Activated T-cell treated with anti-CD3 and anti-CD28 coated beads, Interleukin-2, amount 50 U/mL, for 72 hours (primary cell): ENCODE results near the gene ADCY3. TPM values are rescaled to one million over a fixed set of nuclear protein-coding genes. Genes with fewer than 3 reads are reported as not detected.

Source experiments
- ATAC-seq, 2 donors: fragments of 150-1000 bp; cut with Tn5 transposase; replicated peaks in 1 of 2; 2 replicates each; pipeline ENCODE4 v1.10.0; 2021; ENCODE audit warnings: moderate library complexity in 2 of 2, mild to moderate bottlenecking in 1 of 2
- DNase-seq, 2 donors: peaks; one replicate each; pipeline ENCODE4 v3.0.0; 2021 to 2022; ENCODE audit warnings: mixed read lengths in 1 of 2
- H3K27ac Mint-ChIP-seq: one replicate; pipeline ENCODE4 v1.8.0; 2022; ENCODE audit warnings: mild to moderate bottlenecking, moderate library complexity, mixed read lengths
- H3K27me3 Mint-ChIP-seq: one replicate; pipeline ENCODE4 v1.8.0; 2022; ENCODE audit warnings: low read depth, mixed read lengths
- H3K36me3 Mint-ChIP-seq, 2 donors: one replicate each; pipeline ENCODE4 v1.8.0; 2022; ENCODE audit warnings: mixed read lengths in 2 of 2, mild to moderate bottlenecking in 1 of 2; ENCODE audit not compliant: insufficient read depth in 2 of 2
- H3K4me1 Mint-ChIP-seq: one replicate; pipeline ENCODE4 v1.8.0; 2022; ENCODE audit warnings: low read depth, mixed read lengths
- H3K4me3 Mint-ChIP-seq, 2 donors: one replicate each; pipeline ENCODE4 v1.8.0; 2022; ENCODE audit warnings: mild to moderate bottlenecking in 2 of 2, mixed read lengths in 2 of 2, moderate library complexity in 2 of 2
- H3K9me3 Mint-ChIP-seq, 2 donors: one replicate each; pipeline ENCODE4 v1.8.0; 2022; ENCODE audit warnings: mixed read lengths in 2 of 2
- total RNA-seq, 2 donors: library from RNA; stranded (reverse); gene quantifications; one replicate each; pipeline ENCODE4 v1.2.3, GENCODE V29; 2022

ADCY3 gene
- total RNA-seq, 2 donors from 2014 or later: 55.5 to 63.4 TPM

DNA sequence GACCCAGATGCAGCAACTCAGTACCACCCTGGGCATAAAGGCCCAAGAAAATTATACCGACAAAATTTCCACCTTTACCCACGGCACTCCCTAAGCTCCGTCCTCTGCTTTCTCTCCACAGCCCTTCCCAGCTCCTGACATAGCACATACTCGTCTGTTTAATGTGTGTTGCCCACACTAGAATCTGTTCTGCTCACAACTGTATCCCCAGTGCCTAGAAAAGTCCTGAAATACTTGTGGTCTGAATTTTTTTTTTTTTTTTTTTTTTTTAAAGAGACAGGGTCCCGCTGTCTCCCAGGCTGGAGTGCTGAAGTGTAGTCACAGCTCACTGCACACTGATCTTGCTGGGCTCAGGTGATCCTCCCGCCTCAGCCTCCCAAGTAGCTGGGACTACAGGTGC, 62.3 kb downstream of the ADCY3 start:
- H3K36me3 Mint-ChIP-seq: peaks cover 0 to 4% of the 10 kb centered on the region in 2 donors
- no peak overlapping the region for H3K27ac Mint-ChIP-seq
- H3K4me1 Mint-ChIP-seq: no peaks in the 10 kb centered on the region
- no peaks in the 10 kb centered on the region for H3K9me3 Mint-ChIP-seq
- ATAC-seq (no peak), DNase-seq (no peak)
- H3K4me3 Mint-ChIP-seq: no peak overlapping the region
- H3K27me3 Mint-ChIP-seq: no peaks in the 10 kb centered on the region

DNA sequence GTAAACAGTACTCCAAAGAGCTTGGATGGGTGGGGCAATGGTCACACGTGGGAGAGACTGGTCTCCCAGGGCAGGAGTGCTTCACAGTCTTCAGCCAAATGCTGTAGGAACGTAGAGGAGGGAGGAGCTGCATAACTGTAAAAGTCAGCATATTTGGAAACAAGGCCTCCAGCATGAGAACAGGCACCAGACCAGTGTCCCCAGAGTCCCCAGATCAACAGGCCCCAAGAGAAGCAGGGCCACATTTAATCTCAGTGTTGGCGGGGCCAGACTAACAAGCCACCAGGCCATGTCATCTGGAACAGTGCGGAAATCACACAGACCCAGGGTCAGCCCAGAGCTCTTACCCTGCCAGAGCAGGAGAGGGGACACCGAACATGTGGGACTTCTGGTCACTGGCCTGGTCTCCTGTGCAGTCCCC, 63.2 kb downstream of the ADCY3 start:
- DNase-seq (no peak), ATAC-seq (no peak)
- no peaks in the 10 kb centered on the region for H3K4me1 Mint-ChIP-seq
- peaks cover 0 to 4% of the 10 kb centered on the region in 2 donors for H3K36me3 Mint-ChIP-seq
- H3K27me3 Mint-ChIP-seq: no peaks in the 10 kb centered on the region
- no peaks in the 10 kb centered on the region for H3K9me3 Mint-ChIP-seq
- H3K27ac Mint-ChIP-seq: no peak overlapping the region
- no peak overlapping the region for H3K4me3 Mint-ChIP-seq

DNA sequence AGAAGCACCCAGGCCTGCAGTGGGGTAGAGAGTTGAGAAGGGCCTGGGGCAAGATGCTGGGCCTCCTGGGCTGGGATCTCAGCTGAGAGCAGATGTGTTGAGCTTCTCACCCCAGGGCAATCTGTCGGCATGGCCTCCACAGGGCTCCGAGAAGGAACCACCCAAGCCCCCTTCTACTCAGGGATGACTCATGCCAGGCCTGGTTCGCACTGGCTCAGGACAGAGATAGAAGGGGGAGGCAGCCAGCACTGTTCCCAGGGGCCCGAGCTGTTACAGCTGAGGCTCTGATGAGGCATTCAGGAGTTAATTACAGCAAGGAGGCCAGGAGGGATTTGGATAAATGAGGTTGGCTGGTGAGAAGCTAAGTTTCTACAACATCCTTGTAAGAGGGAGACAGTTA, 64.3 kb downstream of the ADCY3 start:
- Mint-ChIP-seq H3K4me1 (no peaks in the 10 kb centered on the region), H3K27me3 (no peaks in the 10 kb centered on the region), H3K27ac (no peak overlapping the region), H3K9me3 (no peaks in the 10 kb centered on the region), H3K4me3 (no peak overlapping the region), H3K36me3 (peaks cover 0 to 4% of the 10 kb centered on the region in 2 donors)
- no peak for DNase-seq
- no peak for ATAC-seq

DNA sequence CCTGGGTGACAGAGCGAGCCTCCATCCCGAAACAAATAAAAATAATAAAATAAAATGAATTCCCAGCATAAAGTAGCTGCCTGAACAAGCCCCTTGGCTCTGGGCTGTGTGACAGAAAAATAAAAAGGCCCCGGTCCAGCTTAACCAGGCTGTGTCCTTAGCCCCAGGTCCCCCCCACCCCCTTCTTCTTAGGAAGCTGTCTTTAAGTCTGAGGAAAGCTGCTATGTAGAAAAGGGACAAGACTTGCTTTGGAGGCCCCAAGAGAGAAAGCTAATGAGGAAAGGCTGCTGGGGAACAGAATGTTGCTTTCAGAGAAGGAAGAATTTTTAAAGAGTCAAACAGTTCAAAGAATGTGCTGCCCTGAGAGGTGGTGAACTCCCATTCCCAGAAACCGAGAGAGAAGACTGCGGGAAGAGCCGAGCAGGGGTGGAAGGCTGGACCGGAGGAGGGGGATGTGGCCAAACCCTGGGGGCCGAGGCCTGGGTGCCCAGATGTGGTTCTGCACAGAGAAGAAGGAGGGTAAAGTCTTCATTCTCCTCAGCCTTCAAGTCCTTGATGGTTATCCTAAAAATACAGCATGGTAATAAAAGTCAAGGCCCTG, 64.9 kb downstream of the ADCY3 start:
- no peak overlapping the region for H3K27ac Mint-ChIP-seq
- H3K4me3 Mint-ChIP-seq: no peak overlapping the region
- H3K27me3 Mint-ChIP-seq: no peaks in the 10 kb centered on the region
- ATAC-seq: no peak
- no peaks in the 10 kb centered on the region for H3K9me3 Mint-ChIP-seq
- no peaks in the 10 kb centered on the region for H3K4me1 Mint-ChIP-seq
- H3K36me3 Mint-ChIP-seq: peaks cover 0 to 4% of the 10 kb centered on the region in 2 donors
- no peak for DNase-seq

DNA sequence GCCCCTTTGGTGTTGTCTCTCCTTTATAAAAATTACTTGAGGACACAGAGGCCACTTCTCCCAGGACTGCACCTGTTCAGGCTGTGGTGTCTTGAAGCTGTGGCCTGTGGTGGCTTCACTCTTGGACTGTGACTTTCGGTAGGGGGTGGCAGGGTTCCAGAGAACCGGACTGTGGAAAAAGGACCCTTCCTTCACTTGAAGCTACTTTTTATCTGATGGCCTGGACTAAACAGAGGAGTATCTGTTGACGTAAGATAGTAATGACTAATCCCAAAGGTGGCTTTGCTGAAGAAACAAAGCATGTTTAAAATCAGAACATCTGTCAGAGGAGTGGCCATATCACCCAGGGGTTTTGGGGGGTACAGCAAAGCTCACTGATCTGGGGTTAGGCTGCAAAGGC, 66.0 kb downstream of the ADCY3 start:
- Mint-ChIP-seq H3K4me1 (no peaks in the 10 kb centered on the region), H3K27ac (peak overlapping the region; percentile 47), H3K27me3 (no peaks in the 10 kb centered on the region), H3K36me3 (peaks cover 0 to 4% of the 10 kb centered on the region in 2 donors), H3K4me3 (no peak overlapping the region), H3K9me3 (no peaks in the 10 kb centered on the region)
- ATAC-seq (no peak), DNase-seq (no peak)

DNA sequence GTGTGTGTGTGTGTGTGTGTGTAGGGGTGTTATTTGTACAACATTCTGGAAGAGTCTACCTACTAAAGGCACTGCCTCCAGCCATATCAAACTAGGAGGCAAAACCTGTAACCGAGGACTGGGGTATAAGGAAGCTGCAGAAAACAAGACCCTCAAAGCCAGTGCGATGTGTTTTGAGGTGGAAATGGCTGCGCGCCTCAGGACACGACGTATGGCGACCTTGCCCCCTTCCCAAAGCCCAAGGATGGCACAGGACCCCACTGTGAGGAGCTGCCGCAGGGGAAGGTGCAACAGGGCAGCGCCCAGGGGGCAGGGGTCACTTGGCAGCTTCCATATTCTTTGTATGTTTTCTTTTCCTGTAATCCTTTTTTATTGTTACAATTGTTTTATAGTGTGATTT, 67.0 kb downstream of the ADCY3 start:
- DNase-seq: no peak
- H3K9me3 Mint-ChIP-seq: no peaks in the 10 kb centered on the region
- no peak overlapping the region for H3K4me3 Mint-ChIP-seq
- no peak for ATAC-seq
- H3K27ac Mint-ChIP-seq: no peak overlapping the region
- no peaks in the 10 kb centered on the region for H3K27me3 Mint-ChIP-seq
- H3K4me1 Mint-ChIP-seq: no peaks in the 10 kb centered on the region
- peaks cover 0 to 4% of the 10 kb centered on the region in 2 donors for H3K36me3 Mint-ChIP-seq

DNA sequence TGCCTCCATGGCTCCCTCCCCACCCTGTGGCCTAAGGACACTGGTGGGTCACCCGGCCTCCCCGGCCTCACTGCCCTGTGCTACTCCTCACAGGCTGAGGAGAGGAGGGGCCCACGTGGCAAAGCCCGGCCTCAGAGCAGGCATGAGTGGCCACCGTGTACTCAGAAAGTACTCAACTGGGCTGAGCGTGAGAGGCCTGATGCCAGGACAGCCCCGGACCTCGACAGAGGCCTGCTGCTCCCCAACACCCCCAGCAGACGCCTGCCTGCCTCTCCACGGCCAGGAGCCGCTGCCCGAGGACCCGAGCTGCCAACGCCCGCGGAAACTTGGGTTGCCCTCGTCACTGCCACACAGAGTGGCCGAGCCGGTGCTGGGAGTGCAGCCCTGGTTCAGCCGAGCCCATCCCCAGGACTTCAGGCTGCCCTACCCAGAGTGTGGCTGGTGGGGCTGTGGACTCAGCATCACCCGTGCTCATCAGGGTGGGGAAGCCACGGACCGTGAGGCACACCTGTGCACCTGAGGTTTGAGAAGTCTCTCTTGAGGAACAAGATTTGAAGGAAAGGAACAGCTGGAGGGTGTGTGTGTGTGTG, 67.5 kb downstream of the ADCY3 start:
- no peaks in the 10 kb centered on the region for H3K27me3 Mint-ChIP-seq
- no peak overlapping the region for H3K4me3 Mint-ChIP-seq
- H3K36me3 Mint-ChIP-seq: peaks cover 0 to 4% of the 10 kb centered on the region in 2 donors
- no peak for DNase-seq
- H3K4me1 Mint-ChIP-seq: no peaks in the 10 kb centered on the region
- no peaks in the 10 kb centered on the region for H3K9me3 Mint-ChIP-seq
- no peak for ATAC-seq
- H3K27ac Mint-ChIP-seq: no peak overlapping the region

DNA sequence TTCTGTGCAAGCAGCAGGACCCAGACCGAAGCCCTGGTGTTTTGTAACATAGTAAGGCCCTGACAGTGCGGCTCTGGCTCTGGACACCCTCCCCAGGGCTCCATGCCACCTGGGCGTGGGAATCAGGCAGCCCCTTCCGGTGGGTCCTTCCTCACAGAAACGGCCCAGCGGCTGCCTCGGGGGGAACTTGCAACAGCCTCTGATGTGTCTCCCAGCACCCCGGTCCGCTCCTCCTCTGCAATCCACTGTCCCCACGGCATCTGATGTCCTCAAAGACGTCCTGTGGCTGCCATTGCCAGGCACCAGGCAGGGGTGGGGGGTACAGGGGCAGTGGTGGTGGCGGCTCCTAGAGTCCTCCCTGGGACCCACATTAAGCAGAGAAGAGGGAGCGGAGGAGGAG, 68.0 kb downstream of the ADCY3 start:
- ATAC-seq (no peak), DNase-seq (no peak)
- Mint-ChIP-seq H3K4me1 (no peaks in the 10 kb centered on the region), H3K9me3 (no peaks in the 10 kb centered on the region), H3K36me3 (peaks cover 0 to 4% of the 10 kb centered on the region in 2 donors), H3K27ac (no peak overlapping the region), H3K4me3 (no peak overlapping the region), H3K27me3 (no peaks in the 10 kb centered on the region)

DNA sequence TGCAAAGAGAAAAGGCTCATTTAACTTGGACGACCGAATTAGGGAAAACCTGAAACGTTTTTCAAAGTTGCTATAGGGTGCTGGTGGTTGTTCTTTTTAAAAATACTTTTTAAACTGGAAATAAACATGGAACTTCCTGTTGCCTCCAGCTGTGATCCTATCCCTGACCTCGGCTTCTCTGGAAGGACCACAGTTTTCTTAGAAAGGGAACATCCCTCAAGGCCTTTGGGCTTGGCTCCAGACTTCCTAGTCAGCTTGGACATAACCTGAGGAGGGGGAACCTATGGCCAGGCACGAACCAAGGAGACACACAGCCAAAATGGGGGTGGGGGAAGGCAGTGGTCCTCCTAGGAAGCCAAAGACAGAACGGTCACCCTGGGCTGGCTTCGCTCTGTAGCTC, 69.1 kb downstream of the ADCY3 start:
- no peaks in the 10 kb centered on the region for H3K9me3 Mint-ChIP-seq
- H3K27ac Mint-ChIP-seq: no peak overlapping the region
- ATAC-seq (no peak), DNase-seq (no peak)
- no peaks in the 10 kb centered on the region for H3K27me3 Mint-ChIP-seq
- H3K4me1 Mint-ChIP-seq: no peaks in the 10 kb centered on the region
- H3K36me3 Mint-ChIP-seq: peaks cover 0 to 3% of the 10 kb centered on the region in 2 donors
- no peak overlapping the region for H3K4me3 Mint-ChIP-seq

DNA sequence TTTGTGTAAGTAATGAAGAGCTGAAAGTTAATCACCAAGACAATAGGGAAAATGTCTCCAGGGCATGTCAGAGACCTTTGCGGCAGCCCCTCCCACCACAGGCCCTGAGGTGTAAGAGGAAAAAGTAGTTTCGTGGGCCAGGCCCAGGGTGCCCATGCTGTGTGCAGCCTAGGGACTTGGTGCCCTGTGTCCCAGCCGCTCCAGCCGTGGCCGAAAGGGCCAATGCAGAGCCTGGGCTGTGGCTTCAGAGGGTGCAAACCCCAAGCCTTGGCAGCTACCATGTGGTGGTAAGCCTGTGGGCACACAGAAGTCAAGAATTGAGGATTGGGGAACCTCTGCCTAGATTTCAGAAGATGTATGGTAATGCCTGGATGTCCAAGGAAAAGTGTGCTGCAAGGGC, 74.3 kb downstream of the ADCY3 start:
- no peaks in the 10 kb centered on the region for H3K27me3 Mint-ChIP-seq
- no peak for ATAC-seq
- no peaks in the 10 kb centered on the region for H3K36me3 Mint-ChIP-seq
- no peak overlapping the region for H3K4me3 Mint-ChIP-seq
- no peaks in the 10 kb centered on the region for H3K4me1 Mint-ChIP-seq
- H3K27ac Mint-ChIP-seq: no peak overlapping the region
- H3K9me3 Mint-ChIP-seq: no peaks in the 10 kb centered on the region
- no peak for DNase-seq

DNA sequence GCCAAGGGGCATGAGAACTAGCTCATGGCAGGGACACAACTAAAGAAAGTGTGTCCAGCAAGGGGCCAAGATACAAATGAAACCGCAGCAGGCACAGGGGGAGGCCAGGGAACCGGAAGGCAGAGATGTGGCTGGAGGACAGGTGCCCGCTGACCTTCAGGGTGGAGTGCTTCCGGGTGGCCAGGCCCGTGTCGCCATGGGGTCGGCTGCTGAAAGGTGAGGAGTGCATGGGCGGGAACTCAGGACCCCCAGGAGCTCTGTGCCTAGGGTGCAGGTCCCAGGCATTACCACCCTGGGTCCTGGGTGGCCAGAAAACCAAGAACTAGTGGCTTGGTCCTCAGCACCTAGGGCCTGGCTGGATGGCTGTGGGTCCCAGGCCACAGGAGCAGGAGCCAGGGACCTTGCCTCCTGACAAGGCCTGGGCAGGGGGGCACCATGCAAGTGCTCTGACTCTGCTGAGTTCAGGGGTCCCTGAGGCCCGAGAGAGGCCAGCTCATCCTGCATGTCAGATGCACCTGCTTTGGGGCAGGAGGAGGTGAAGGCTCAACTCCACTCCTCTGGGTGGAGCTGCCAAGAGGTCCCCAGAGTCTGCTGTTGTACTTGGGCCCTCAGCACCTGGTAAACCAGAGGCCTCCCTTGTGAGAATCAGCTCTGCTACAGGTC, 75.9 kb downstream of the ADCY3 start:
- Mint-ChIP-seq H3K27ac (no peak overlapping the region), H3K36me3 (no peaks in the 10 kb centered on the region), H3K27me3 (no peaks in the 10 kb centered on the region), H3K9me3 (no peaks in the 10 kb centered on the region), H3K4me3 (no peak overlapping the region), H3K4me1 (no peaks in the 10 kb centered on the region)
- no peak for DNase-seq
- no peak for ATAC-seq

DNA sequence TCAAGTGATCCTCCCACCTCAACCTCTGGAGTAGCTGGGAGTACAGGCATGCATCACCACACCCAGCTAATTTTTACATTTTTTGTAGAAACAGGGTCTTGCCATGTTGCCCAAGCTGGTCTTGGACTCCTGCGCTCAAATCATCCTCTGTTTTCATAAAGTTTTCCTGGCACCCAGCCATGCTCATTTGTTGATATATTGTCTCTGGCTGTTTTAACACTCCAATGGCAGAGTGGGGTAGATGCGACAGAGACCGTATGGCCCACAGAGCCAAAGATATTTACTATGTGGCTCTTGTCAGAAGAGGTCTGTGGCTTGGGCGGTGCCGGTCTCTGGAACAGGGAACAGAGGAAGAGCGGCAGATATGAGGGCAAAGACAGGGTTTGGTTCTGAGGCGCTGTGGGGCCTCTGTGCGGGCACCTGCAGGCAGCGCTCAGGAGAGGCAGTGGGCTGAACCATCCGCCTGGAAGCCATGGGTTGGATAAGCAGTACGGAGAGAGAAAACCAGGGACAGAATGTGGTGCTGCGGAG, 76.6 kb downstream of the ADCY3 start:
- DNase-seq (no peak), ATAC-seq (no peak)
- H3K36me3 Mint-ChIP-seq: no peaks in the 10 kb centered on the region
- H3K27ac Mint-ChIP-seq: no peak overlapping the region
- H3K27me3 Mint-ChIP-seq: no peaks in the 10 kb centered on the region
- no peaks in the 10 kb centered on the region for H3K9me3 Mint-ChIP-seq
- no peak overlapping the region for H3K4me3 Mint-ChIP-seq
- H3K4me1 Mint-ChIP-seq: no peaks in the 10 kb centered on the region

DNA sequence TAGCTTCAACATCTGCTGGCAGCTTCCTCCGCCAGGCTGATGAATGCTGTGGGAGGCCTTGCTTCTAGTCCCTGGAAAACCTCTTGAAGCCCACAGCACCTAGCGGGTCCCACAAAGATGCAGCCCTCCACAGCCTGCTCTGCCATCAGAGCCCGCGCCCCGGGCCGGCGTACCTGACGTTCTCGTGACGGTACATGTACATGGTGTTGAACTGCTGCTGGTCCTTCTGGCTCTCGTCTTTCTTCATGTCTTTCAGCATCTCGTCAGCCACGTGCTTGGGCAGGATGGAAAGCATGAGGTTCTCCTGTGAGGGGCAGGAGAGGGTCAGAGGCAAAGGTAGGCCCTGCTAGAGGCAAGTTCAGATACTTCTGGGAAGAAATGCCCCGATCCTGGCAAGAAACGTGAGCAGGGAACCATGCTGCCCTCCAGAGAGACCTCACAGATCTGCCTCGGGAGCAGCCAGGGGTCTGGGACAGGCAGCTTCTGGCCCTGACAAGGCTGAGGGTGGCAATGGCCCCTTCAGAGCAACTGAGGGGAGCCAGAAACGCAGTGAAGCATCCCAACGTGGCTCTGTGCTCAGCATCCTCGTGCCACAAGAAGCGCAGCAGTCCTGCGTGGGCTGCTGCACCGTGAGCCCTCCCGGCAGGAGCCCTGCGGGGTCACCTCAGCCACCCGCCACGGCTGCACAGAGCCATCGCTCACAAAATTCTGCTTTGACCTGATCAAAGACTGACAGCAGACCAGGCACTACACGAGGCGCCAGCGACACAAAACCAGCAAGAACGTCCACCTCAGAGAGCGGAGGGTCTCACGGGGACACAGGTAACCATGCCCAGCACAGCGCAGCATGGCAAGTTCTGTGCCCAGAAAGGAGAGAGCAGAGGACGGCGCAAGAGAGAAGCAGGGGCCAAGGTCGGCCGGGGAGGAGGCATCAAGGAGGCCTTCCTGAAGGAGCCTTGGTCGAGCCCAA, 77.7 kb downstream of the ADCY3 start:
- ATAC-seq: no peak

More for the DNA sequence above, 77.7 kb downstream of the ADCY3 start:
- Mint-ChIP-seq H3K27ac (no peak overlapping the region), H3K36me3 (no peaks in the 10 kb centered on the region), H3K9me3 (no peaks in the 10 kb centered on the region), H3K4me1 (no peaks in the 10 kb centered on the region), H3K27me3 (no peaks in the 10 kb centered on the region), H3K4me3 (no peak overlapping the region)
- DNase-seq: no peak
